ENCODE results near the gene ARRDC5. TPM values are rescaled to one million over a fixed set of nuclear protein-coding genes. Genes with fewer than 3 reads are reported as not detected.

The ARRDC5 gene
- total and polyA plus RNA-seq, 2 of the 13 experiments (the other 11 are each of a cell fraction or from before 2014, with no cell fraction given), result not detected

DNA sequence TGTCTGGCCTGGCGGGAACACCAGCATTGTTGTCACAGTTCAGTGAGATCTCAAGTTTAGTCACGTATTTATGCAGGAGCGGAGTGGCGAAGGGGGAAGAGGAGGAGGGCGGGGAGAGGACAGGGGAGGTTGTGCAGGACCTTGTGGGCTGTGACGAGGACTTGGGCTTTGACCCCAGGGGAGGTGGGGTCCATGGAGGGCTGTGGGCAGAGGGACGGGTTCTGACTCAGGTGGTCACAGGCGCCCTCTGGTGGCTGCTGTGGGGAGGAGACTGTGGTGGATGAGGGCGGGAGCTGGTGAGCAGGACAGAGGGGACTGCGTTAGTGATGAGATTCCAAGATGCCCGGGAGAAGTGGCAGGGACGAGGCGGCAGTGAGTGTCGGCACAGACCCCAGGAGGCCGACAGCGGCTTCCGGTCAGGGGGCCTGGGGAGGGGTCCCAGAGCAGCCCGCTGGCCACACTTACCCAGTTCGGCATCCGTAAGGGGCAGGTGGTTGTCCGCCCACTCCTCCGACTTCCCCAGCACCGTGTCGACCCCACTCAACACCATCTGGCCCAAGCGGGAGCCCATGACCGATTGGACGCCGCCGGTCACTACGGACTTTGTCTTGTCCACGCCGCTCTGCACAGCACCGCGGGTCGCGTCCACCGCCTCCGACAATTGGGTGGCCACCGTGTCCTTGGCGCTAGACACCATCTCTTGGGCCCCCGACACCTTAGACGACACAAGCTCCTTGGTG, 51.0 kb downstream of the ARRDC5 start (continued):
- TF ChIP-seq SP140L (CRISPR knock-in tag; IDR thresholded peaks at IDR 0.05; ENCODE audit: borderline replicate concordance) (no peak), ZBTB3 (CRISPR knock-in tag; IDR thresholded peaks at IDR 0.05; ENCODE audit: borderline replicate concordance, low read depth) (no peak), REL (CRISPR knock-in tag; conservative IDR thresholded peaks at IDR 0.05) (no peak), DR1 (CRISPR knock-in tag; IDR thresholded peaks at IDR 0.05) (no peak), ZSCAN20 (CRISPR knock-in tag; IDR thresholded peaks at IDR 0.05; ENCODE audit: borderline replicate concordance) (no peak), ZNF205 (CRISPR knock-in tag; IDR thresholded peaks at IDR 0.05) (no peak), TRIM24 (CRISPR knock-in tag; IDR thresholded peaks at IDR 0.05) (no peak), FOXK2 (IDR thresholded peaks at IDR 0.05) (no peak), MAFF (IDR thresholded peaks at IDR 0.05; ENCODE audit: low read depth, low read length) (no peak), HIVEP1 (CRISPR knock-in tag; IDR thresholded peaks at IDR 0.05) (no peak), HHEX (CRISPR knock-in tag; IDR thresholded peaks at IDR 0.05) (no peak), RNF2 (conservative IDR thresholded peaks at IDR 0.05; ENCODE audit: low read depth) (no peak), FOXO1 (CRISPR knock-in tag; IDR thresholded peaks at IDR 0.05) (peak; percentile 26; the same call in 1 of the 2 replicates), ZBTB20 (CRISPR knock-in tag; IDR thresholded peaks at IDR 0.05; ENCODE audit: borderline replicate concordance, low read depth) (no peak), NFYB (CRISPR knock-in tag; IDR thresholded peaks at IDR 0.05) (no peak), KMT2B (CRISPR knock-in tag; IDR thresholded peaks at IDR 0.05) (no peak), TCF7 (IDR thresholded peaks at IDR 0.05; ENCODE audit: low read depth) (no peak), ZNF749 (CRISPR knock-in tag; IDR thresholded peaks at IDR 0.05; ENCODE audit: borderline replicate concordance) (no peak), CAMTA2 (CRISPR knock-in tag; IDR thresholded peaks at IDR 0.05; ENCODE audit: borderline replicate concordance) (no peak), KDM6A (CRISPR knock-in tag; IDR thresholded peaks at IDR 0.05; ENCODE audit: low read depth) (no peak)
- TF ChIP-seq, protein P1, sequence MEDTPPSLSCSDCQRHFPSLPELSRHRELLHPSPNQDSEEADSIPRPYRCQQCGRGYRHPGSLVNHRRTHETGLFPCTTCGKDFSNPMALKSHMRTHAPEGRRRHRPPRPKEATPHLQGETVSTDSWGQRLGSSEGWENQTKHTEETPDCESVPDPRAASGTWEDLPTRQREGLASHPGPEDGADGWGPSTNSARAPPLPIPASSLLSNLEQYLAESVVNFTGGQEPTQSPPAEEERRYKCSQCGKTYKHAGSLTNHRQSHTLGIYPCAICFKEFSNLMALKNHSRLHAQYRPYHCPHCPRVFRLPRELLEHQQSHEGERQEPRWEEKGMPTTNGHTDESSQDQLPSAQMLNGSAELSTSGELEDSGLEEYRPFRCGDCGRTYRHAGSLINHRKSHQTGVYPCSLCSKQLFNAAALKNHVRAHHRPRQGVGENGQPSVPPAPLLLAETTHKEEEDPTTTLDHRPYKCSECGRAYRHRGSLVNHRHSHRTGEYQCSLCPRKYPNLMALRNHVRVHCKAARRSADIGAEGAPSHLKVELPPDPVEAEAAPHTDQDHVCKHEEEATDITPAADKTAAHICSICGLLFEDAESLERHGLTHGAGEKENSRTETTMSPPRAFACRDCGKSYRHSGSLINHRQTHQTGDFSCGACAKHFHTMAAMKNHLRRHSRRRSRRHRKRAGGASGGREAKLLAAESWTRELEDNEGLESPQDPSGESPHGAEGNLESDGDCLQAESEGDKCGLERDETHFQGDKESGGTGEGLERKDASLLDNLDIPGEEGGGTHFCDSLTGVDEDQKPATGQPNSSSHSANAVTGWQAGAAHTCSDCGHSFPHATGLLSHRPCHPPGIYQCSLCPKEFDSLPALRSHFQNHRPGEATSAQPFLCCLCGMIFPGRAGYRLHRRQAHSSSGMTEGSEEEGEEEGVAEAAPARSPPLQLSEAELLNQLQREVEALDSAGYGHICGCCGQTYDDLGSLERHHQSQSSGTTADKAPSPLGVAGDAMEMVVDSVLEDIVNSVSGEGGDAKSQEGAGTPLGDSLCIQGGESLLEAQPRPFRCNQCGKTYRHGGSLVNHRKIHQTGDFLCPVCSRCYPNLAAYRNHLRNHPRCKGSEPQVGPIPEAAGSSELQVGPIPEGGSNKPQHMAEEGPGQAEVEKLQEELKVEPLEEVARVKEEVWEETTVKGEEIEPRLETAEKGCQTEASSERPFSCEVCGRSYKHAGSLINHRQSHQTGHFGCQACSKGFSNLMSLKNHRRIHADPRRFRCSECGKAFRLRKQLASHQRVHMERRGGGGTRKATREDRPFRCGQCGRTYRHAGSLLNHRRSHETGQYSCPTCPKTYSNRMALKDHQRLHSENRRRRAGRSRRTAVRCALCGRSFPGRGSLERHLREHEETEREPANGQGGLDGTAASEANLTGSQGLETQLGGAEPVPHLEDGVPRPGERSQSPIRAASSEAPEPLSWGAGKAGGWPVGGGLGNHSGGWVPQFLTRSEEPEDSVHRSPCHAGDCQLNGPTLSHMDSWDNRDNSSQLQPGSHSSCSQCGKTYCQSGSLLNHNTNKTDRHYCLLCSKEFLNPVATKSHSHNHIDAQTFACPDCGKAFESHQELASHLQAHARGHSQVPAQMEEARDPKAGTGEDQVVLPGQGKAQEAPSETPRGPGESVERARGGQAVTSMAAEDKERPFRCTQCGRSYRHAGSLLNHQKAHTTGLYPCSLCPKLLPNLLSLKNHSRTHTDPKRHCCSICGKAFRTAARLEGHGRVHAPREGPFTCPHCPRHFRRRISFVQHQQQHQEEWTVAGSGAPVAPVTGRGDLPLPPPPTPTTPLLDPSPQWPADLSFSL (CRISPR knock-in tag; IDR thresholded peaks at IDR 0.05), result no peak
- TF ChIP-seq, protein P2, sequence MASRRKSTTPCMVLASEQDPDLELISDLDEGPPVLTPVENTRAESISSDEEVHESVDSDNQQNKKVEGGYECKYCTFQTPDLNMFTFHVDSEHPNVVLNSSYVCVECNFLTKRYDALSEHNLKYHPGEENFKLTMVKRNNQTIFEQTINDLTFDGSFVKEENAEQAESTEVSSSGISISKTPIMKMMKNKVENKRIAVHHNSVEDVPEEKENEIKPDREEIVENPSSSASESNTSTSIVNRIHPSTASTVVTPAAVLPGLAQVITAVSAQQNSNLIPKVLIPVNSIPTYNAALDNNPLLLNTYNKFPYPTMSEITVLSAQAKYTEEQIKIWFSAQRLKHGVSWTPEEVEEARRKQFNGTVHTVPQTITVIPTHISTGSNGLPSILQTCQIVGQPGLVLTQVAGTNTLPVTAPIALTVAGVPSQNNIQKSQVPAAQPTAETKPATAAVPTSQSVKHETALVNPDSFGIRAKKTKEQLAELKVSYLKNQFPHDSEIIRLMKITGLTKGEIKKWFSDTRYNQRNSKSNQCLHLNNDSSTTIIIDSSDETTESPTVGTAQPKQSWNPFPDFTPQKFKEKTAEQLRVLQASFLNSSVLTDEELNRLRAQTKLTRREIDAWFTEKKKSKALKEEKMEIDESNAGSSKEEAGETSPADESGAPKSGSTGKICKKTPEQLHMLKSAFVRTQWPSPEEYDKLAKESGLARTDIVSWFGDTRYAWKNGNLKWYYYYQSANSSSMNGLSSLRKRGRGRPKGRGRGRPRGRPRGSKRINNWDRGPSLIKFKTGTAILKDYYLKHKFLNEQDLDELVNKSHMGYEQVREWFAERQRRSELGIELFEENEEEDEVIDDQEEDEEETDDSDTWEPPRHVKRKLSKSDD (CRISPR knock-in tag; IDR thresholded peaks at IDR 0.05; ENCODE audit: low read depth), result peak; percentile 58; the same call in 1 of the 2 replicates
